Mononuclear cell (primary cell): Measurements from ENCODE around the gene C14orf132. TPM values are rescaled to one million over a fixed set of nuclear protein-coding genes. Genes with fewer than 3 reads are reported as not detected.

Source experiments
- H3K27me3 ChIP-seq: 2 replicates; pipeline ENCODE4 v1.6.0; 2011; ENCODE audit warnings: low read length, control low read depth; ENCODE audit not compliant: insufficient read depth
- H3K4me1 ChIP-seq: 2 replicates; pipeline ENCODE4 v1.5.1; 2011; ENCODE audit warnings: mild to moderate bottlenecking, low read length, control low read depth; ENCODE audit not compliant: insufficient read depth
- H3K4me3 ChIP-seq: 2 replicates; pipeline ENCODE4 v1.5.1; 2011; ENCODE audit warnings: mild to moderate bottlenecking, low read length, moderate library complexity
- H3K9me3 ChIP-seq: 2 replicates; pipeline ENCODE4 v1.5.1; 2011; ENCODE audit warnings: low read depth, mild to moderate bottlenecking, control low read depth, low read length
- total RNA-seq: library from RNA; depleted of rRNA; stranded (reverse); fragments of >200 nt; gene quantifications from one replicate; pipeline ENCODE4 v1.2.3, GENCODE V29; 2012

Gene C14orf132
- total RNA-seq, 1 donor = 1.0 TPM

DNA sequence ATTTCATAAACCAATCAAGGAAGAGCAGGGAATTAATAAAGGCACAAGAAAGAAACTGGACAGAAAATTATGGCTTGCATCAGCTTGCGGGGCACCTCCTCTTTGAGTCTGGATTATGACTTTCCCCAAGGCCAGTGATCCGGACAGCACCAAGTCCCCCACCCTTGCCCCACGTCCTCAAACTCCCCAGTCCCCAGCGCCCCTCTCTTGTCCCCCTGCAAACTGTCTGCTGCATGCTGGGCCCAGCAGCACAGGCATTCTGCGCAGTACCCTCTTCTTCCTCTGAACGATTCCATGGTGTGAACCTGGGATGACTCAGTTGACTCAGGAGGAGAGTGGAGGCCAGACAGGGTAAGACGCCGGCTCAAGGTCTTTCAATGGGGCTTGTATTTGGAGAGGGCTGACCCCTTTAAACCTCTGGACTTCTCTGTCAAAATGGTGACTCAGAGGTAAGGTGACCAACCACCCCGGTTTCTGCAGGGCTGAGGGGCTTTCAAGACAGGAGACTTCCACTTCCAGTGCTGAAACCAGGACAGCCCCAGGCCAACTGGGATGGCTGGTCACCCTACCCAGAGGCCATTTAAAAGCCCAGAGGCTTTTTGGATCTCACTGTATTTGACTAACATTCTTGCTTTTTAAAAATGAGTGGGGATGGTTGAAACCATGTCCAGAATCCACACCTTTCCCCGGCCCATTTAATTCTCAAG lies 13.5 kb downstream of the C14orf132 start:
- Histone ChIP-seq H3K4me3 (no peak overlapping the region), H3K27me3 (no peaks in the 10 kb centered on the region), H3K9me3 (no peaks in the 10 kb centered on the region), H3K4me1 (no peaks in the 10 kb centered on the region)

DNA sequence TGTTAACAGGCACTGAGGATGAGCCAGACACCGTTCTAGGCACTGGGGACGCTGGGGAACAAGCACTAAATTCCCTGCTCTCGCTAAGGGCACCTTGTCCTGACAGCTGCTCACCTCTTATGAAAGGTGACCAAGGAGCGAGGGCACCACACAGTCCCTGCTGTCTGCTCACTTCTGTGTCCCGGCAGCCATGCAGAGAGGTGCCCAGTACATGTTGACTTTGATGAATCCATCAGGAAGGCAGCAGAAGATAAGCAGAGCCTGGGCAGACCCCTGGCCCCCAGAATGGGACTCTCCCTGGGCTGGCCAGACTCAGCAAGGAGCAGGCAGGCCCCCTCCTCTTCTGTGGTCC lies 14.1 kb downstream of the C14orf132 start:
- H3K27me3 ChIP-seq = no peaks in the 10 kb centered on the region
- no peak overlapping the region for H3K4me3 ChIP-seq
- H3K9me3 ChIP-seq = no peaks in the 10 kb centered on the region
- no peaks in the 10 kb centered on the region for H3K4me1 ChIP-seq

GRCh38 chr14:96053600-96054381 lies 14.6 kb downstream of the C14orf132 start:
- H3K4me3 ChIP-seq = no peak overlapping the region
- no peaks in the 10 kb centered on the region for H3K4me1 ChIP-seq
- H3K27me3 ChIP-seq = no peaks in the 10 kb centered on the region
- H3K9me3 ChIP-seq = no peaks in the 10 kb centered on the region

DNA sequence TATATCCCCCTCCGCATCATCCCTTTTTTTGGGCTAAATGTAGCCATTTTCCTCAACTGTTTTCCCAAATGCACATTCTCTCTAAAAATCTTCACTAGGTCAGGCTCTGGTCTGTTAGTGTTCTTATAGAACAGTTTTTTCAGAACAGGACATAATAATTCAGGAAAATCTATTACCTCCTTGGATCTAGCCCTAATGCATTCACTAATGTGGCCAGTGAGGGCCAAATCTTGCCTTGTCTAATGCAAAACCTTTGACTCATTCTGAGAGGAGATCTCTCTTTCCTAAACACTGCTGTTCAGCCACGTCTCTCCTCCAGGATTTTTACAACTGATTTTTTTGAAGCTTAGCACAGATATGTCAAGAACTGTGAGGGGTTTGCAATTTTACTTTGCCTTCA lies 15.5 kb downstream of the C14orf132 start:
- H3K4me1 ChIP-seq = no peaks in the 10 kb centered on the region
- no peak overlapping the region for H3K4me3 ChIP-seq
- no peaks in the 10 kb centered on the region for H3K27me3 ChIP-seq

DNA sequence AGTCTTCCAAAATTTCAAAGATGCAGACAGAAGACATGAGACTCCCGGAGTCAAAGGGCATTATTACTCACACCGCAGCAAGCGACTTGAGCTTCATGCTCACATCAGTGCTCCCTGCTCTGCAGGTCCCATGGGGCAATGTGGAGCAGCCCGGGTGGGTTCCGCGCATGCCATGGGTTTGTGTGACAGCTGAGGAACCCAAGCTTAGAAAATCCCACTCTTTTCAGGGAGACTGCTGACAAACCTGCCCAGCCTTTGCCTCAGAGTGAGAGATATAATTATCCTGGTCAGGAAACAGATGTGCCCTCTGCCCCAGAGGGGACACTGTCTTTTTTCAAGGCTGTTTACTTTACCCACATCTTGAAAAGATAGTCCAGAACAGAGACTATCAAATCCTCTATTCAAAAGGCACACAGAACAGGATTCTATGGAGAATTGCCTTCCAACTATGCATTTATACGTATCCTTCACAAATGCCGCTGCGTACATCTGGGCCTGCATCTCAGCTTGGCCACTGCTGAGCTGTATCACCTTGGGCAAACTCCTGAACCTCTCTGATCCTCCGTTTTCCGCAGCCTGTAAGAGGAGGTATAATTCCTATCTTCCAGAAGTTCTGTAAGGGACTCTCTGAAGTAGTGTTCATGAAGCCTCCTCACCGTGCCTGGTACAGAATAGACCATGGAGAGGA lies 16.0 kb downstream of the C14orf132 start:
- H3K27me3 ChIP-seq = no peaks in the 10 kb centered on the region
- H3K9me3 ChIP-seq = no peaks in the 10 kb centered on the region
- no peaks in the 10 kb centered on the region for H3K4me1 ChIP-seq
- H3K4me3 ChIP-seq = no peak overlapping the region

More for the DNA sequence above, 15.5 kb downstream of the C14orf132 start:
- no peaks in the 10 kb centered on the region for H3K9me3 ChIP-seq

- Histone ChIP-seq H3K9me3 (no peaks in the 10 kb centered on the region), H3K27me3 (no peaks in the 10 kb centered on the region), H3K4me1 (no peaks in the 10 kb centered on the region), H3K4me3 (no peak overlapping the region)
Observed at GRCh38 chr14:96055753-96056508, 16.8 kb downstream of the C14orf132 start.

GRCh38 chr14:96056509-96057422 lies 17.6 kb downstream of the C14orf132 start:
- no peaks in the 10 kb centered on the region for H3K9me3 ChIP-seq
- H3K4me3 ChIP-seq = no peak overlapping the region
- H3K4me1 ChIP-seq = no peaks in the 10 kb centered on the region
- H3K27me3 ChIP-seq = no peaks in the 10 kb centered on the region

DNA sequence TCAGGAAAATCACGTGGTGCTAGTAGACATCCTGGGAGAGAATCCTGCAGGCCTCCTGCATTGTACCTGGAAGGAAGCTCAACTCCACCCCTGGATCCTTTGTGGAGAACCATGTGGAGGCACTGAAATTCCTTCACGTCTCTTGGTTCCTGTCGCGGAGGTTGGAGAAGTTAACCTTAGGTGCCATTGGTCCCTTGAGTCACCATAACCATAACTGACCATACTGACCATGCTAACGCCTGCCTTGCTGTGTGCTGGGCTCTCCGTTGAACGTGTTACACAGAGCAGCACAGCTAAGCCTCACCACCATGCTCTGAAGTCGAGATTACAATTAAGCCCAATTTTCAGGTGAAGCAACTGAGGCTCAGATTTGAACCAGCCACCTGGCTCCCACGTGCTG lies 18.6 kb downstream of the C14orf132 start:
- Histone ChIP-seq H3K4me1 (no peaks in the 10 kb centered on the region), H3K4me3 (no peak overlapping the region), H3K9me3 (no peaks in the 10 kb centered on the region), H3K27me3 (no peaks in the 10 kb centered on the region)

DNA sequence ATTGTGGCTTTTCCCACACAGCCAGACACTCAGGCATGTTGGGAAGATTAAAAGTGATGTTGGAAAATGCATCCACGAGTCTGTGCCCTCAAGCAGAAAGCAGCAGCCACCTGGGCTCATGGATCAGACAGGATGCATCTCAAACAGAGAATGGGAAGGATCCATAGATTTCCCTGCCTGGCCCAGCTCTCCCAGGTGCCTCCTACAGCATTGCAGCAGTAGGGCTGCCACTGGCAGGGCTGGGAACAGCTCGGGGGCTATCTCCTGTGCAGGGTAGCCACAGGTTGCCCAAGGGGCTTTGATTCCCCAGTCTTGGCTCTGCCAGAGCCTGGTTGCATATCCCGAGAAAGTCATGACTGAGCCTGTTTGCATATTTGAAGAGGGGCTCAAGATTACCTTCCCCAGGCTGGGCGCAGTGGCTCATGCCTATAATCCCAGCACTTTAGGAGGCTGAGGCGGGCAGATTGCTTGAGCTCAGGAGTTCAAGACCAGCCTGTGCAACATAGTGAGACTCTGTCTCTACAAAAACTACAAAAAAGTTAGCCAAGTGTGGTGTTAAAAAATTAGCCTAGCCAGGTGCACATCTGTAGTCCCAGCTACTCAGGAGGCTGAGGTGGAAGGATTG lies 19.5 kb downstream of the C14orf132 start:
- Histone ChIP-seq H3K4me3 (no peak overlapping the region), H3K9me3 (no peaks in the 10 kb centered on the region), H3K4me1 (no peaks in the 10 kb centered on the region), H3K27me3 (no peaks in the 10 kb centered on the region)

- no peak overlapping the region for H3K4me3 ChIP-seq
- H3K9me3 ChIP-seq = no peaks in the 10 kb centered on the region
- no peaks in the 10 kb centered on the region for H3K27me3 ChIP-seq
- H3K4me1 ChIP-seq = no peaks in the 10 kb centered on the region
Observed at GRCh38 chr14:96059519-96060135, 20.5 kb downstream of the C14orf132 start.

DNA sequence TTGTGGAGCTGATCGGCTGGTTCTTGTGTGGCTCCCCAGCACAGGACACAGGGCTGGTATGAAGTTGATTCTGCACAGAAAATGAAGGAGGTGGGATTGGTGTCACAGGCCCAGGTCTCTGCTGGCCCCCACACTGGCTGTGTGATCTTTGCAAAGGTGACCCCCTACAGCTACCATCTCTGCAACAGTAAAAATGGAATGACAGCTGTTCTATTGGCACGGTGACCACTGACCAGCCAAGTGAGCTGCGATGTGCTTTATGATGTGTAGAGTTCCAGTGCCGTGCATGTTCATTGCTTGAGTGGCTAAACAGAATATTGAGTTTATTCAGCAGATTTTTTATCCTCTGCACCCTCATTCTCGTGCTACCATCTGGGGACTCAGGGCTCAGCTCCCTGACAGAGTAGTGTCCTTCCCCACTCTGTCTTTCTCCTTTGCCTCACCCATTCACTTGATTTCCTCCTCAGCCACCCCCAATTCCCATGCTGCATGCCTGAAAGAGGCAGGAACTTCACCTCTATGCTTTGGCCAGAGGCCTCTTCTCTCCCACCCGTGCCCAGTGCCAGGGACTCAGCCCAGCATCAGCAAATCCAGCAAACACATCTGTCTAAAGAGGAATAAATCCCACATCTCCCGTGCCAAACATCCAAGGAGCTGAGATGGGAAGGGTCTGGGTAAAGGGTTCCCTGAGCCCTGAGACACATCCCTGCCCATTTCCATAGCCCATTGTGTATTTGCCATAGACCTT lies 21.2 kb downstream of the C14orf132 start:
- Histone ChIP-seq H3K4me1 (no peaks in the 10 kb centered on the region), H3K4me3 (no peak overlapping the region), H3K9me3 (no peaks in the 10 kb centered on the region), H3K27me3 (no peaks in the 10 kb centered on the region)

GRCh38 chr14:96062010-96062409 lies 22.8 kb downstream of the C14orf132 start:
- Histone ChIP-seq H3K4me3 (no peak overlapping the region), H3K27me3 (no peaks in the 10 kb centered on the region), H3K9me3 (no peaks in the 10 kb centered on the region), H3K4me1 (no peaks in the 10 kb centered on the region)

DNA sequence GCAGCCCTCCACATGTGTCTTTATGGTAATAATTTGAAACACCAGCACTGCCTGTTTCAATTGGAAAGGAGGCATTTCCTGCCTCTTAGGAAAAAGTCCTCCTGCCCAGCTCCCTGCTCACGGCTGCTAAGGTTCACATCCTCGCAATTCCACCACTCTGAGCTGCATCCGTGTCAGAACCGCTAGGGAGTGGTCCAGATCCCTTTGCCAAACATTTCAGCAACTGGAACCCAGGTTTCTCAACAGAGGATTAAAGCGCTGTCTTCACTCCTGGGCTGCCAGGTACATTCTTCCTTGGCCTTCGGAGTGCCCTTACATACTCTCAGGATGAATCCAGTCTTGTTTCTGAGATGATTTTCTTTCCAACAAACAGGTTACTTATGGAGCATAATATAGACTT lies 23.3 kb downstream of the C14orf132 start:
- Histone ChIP-seq H3K4me1 (no peaks in the 10 kb centered on the region), H3K27me3 (no peaks in the 10 kb centered on the region), H3K4me3 (no peak overlapping the region), H3K9me3 (no peaks in the 10 kb centered on the region)
